IPS-11a (cell line): ENCODE results near the gene EXOC5.
"Not testable (repeated sequence)": the region's sequence is repeated elsewhere in the genome, so short reads cannot be mapped to it uniquely, and the experiment has no call there.

Experiments used
- H3K4me3 ChIP-seq: one replicate; pipeline ENCODE4 v1.5.1; 2013; ENCODE audit warnings: low read depth, low read length, control low read depth

Gene EXOC5

GRCh38 chr14:57261604-57262003, 7.1 kb downstream of the EXOC5 start:
- H3K4me3 ChIP-seq = no peak overlapping the region

GRCh38 chr14:57259672-57260071, 9.0 kb downstream of the EXOC5 start:
- H3K4me3 ChIP-seq = no peak overlapping the region

DNA sequence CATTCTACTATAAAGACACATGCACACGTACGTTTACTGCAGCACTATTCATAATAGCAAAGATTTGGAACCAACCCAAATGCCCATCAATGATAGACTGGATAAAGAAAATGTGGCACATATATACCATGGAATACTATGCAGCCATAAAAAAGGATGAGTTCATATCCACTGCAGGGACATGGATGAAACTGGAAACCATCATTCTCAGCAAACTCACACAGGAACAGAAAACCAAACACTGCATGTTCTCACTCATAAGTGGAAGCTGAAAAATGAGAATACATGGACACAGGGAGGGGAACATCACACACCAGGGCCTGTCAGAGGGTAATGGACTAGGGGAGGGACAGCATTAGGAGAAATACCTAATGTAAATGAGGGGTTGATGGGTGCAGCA, 10.5 kb downstream of the EXOC5 start:
- H3K4me3 ChIP-seq = not testable (repeated sequence)

DNA sequence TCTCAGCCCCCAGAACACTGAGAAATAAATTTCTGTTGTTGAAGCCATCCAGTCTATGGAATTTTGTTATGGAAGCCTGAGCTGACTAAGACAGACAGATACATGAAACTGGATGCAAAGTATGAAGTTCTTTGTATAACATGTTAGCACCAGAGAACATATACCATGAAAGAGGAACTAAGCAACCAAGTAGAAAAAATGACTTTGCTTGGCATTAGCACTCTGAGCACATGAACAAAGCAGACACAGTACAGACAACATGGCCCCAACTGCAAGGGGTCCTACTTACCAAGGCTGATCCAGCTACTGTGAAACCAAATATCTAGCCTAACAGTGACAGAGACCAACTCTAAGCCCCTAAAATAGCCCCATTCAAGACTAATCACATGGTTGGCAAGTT, 13.8 kb downstream of the EXOC5 start:
- no peak overlapping the region for H3K4me3 ChIP-seq

- H3K4me3 ChIP-seq = no peak overlapping the region
These were observed 21.6 kb downstream of the EXOC5 start for GRCh38 chr14:57246933-57247657.

DNA sequence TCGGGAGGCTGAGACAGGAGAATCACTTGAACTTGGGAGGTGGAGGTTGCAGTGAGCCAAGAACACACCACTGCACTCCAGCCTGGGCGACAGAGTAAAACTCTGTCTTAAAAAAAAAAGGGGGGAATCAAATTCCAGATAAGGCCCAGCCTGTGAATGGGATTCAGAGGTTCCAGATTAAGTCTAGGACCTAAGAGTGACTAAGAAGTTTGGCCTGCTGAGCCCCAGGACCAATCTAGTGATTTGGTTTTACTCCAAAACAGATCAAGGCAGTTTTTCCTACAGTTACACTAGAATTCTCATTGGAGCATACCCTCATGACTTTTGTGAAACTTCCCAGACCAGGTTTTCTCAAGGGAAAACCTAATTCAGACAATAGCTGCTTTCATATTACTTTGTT, 22.8 kb downstream of the EXOC5 start:
- H3K4me3 ChIP-seq = no peak overlapping the region

DNA sequence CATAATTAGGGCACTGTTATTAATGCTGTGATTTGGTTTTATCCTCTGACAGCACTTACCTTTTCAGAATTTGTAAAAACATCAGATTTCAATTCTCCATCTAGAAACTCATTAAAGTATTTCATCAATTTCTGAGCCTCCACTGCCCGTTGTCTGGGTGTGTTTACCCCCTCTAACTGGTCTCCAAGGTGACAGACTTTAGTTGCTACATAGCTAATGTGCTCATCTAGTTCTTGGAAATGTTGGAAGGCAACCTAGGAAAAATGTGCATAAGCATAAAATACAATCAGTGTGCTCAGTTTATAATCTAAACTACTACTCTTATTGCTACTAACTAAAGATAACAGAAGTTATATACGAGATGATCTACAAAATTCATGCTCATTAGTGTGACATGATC, 24.6 kb downstream of the EXOC5 start:
- H3K4me3 ChIP-seq = no peak overlapping the region

DNA sequence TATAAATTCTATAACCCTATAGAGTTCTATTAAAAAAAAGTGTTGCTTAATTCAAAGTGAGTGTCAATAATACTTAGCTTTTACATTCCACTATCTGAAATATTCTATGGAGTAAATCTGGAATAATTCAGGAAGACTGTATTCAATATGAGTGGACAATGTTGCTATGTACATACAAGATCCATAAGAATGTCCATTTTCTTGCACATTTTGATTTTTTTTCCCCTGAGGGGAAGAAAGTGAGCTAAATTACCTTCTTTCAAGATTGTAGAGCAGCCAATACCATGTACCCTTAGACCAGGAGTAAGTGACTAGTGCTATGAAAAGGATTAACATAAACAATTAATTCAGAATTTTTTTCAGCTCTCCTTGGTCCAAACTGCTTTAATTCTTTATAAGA, 25.4 kb downstream of the EXOC5 start:
- H3K4me3 ChIP-seq = no peak overlapping the region

DNA sequence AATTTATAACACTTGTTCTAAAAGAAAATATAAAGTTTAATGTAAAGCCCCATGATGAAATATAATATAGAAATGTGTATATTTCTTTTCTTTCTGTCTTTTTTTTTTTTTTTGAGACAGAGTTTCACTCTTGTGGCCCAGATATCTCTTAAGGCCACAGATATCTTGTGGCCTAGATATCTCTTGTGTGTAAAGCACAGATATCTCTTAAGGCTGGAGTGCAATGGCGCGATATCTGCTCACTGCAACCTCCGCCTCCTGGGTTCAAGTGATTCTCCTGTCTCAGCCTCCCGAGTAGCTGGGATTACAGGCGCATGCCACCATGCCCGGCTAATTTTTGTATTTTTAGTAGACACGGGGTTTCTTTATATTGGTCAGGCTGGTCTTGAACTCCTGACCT, 28.6 kb downstream of the EXOC5 start:
- not testable (repeated sequence) for H3K4me3 ChIP-seq

- no peak overlapping the region for H3K4me3 ChIP-seq
These were observed 36.7 kb downstream of the EXOC5 start for GRCh38 chr14:57232006-57232405.

GRCh38 chr14:57228320-57228719, 40.4 kb downstream of the EXOC5 start:
- not testable (repeated sequence) for H3K4me3 ChIP-seq

- no peak overlapping the region for H3K4me3 ChIP-seq
These were observed 41.6 kb downstream of the EXOC5 start for GRCh38 chr14:57227083-57227482.

DNA sequence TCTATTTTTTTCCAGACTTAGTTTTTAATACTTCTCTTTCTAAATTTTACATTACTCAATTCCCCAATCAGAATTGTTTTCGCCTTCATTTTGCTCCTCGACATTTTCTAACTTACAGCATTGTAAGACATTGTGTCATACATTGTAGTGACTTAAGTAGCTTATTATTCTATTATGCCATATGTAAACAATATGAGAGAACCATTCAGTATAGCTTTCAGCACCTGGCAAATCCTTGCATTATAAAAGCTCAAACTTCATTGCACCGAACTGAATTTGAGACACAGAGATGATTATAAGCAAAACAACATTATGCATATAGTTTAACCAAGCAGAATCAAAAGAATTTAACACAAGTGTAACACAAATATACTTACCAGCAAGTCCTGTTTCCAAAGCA, 46.8 kb downstream of the EXOC5 start:
- no peak overlapping the region for H3K4me3 ChIP-seq

DNA sequence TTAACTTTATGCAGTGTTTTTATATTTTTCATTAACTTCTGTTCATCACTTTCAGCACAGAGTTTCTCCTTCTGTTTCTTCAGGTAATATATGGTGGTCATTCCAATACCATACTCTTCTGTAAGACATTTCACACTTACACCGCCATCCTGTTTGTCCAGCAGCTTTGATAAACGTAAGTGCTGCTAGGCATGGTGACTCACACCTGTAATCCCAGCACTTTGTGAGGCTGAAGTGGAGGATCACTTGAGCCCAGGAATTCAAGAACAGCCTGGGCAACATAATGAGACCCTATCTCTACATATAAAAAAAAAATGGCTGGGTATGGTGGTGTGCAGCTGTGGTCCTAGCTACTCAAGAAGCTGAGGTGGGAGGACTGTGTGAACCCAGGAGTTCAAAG, 55.8 kb downstream of the EXOC5 start:
- no peak overlapping the region for H3K4me3 ChIP-seq

DNA sequence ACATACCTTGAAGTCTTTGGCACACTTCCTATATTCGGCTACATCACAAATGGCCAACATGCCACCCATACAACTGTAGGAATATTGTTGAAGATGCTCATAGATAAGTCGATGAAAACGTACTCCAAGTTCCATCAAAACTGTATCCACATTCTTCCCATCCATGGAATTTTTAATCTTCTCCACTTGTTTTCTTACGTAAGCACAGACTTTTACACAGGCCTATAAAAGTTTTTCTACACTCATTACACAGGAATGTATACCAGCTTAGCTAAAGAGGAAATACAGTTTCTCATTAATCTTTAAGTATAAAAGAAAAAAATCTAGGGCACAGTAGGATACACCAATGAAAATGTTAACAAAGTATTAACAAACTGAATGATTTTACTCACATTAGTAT, 59.1 kb downstream of the EXOC5 start:
- H3K4me3 ChIP-seq = no peak overlapping the region

DNA sequence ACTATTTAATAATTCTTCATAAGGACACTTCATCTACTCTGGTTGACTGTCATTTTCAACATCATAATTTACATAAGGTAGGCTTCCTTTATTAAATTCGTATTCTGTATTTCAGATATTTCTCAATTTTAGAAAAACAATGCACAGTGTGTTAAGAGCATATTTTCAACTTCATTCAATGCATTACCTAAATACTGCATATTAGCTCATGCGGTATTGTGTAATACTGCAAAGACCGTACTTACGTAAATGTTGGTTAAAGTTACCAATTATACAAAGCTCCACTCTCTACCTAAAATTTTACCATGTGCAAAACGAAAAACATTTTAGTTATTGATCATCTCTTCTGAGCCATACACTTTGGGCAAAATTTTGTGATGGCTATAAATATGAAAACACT, 62.8 kb downstream of the EXOC5 start:
- H3K4me3 ChIP-seq = no peak overlapping the region

GRCh38 chr14:57202672-57203071, 66.0 kb downstream of the EXOC5 start:
- H3K4me3 ChIP-seq = not testable (repeated sequence)

GRCh38 chr14:57199921-57200320, 68.8 kb downstream of the EXOC5 start:
- H3K4me3 ChIP-seq = no peak overlapping the region

DNA sequence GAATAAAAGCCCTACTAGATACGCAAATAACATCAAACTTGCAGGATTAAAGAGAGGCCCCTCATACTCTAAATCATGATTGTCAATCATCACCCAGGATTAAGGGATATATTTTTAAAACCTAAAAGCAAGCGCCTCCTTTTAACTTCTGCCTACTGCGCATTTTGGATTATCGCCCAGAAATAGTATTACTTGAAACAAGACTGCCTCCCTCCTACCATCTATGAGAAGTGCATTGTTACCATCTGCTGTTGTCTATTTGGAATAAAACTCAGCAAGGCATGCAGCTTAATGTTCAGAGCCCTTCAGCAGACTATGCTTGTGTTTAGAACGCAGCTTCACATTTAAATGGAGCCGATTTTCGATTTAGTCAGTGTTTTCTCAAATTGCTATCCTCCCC, 79.6 kb downstream of the EXOC5 start:
- H3K4me3 ChIP-seq = no peak overlapping the region

DNA sequence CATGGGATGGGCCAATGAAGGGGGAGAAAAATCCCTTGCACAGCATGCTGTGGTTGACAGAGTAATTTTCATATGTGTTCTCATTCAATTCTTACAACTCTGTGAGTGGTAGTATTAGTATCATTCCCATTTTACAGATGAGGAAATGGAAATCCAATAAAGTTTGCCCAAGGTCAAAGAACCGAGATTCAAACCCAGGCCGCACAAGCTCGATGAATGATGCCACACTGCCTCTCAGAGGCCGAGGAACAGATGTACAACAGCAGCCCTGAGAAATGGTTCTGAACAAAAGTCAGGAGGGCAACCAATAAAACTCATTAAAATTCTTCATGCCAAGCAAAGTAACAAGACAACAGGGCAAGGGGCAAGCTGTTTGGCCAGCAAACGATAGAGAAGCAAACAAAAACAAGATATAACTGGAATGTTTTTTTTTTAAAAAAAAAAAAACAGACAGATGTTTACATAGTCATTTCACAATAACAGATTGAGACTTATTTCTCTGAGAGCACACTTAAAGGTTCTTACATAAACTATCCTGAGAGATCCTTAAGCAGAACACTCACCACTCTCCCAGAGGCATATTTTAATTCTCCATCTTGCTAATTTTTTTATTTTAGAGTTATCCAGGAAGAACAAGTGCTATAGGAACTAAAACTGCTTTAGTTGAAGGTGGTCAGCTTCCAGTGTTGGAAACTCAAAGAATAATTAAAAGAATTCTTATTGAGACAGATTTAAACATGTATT, 85.8 kb downstream of the EXOC5 start:
- no peak overlapping the region for H3K4me3 ChIP-seq

DNA sequence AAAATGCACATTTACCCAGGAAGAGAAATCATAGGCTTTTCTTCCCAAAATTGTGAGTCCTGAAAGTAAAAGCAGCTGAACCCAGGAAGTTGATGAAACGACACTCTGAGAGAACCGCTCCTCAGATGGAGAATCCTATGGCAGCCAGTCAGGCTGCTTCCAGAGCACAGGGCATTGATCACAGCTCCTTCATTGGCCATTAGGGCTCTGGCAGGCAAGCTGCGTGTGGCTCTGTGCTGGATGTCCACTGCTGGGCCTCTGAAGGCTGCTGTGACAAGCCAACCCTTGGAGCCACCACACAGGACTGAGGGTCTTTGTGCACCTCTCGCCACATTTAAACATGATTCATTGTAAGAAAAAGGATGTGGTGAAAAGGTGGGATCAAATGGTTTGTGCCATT, 89.4 kb downstream of the EXOC5 start:
- no peak overlapping the region for H3K4me3 ChIP-seq

GRCh38 chr14:57174466-57174865, 94.2 kb downstream of the EXOC5 start:
- H3K4me3 ChIP-seq = no peak overlapping the region

GRCh38 chr14:57171903-57172302, 96.8 kb downstream of the EXOC5 start:
- no peak overlapping the region for H3K4me3 ChIP-seq
